CD4-positive, alpha-beta T cell (primary cell): ENCODE measurements around the gene EVC2. TPM values are rescaled to one million over a fixed set of nuclear protein-coding genes. Genes with fewer than 3 reads are reported as not detected.

Source experiments
- ATAC-seq: fragments of 200-7000 bp; cut with Tn5 transposase; one replicate; pipeline ENCODE4 v1.10.0; 2022; ENCODE audit warnings: mild to moderate bottlenecking; ENCODE audit not compliant: poor library complexity
- CTCF ChIA-PET: fragments of 350-600 bp; sonication (Branson Sonifier 250); formaldehyde crosslinking; loops from one replicate; lab custom pipeline; 2021; ENCODE audit warnings: antibody characterized with exemption, inconsistent platforms; lab: Charles Lee
- POLR2A ChIA-PET: fragments of 350-600 bp; sonication (Branson Sonifier 250); formaldehyde crosslinking; loops from one replicate; lab custom pipeline; 2021; ENCODE audit warnings: antibody characterized with exemption, inconsistent platforms; lab: Charles Lee
- DNase-seq, 14 experiments: peaks; one replicate each; pipeline ENCODE4 v3.0.0-alpha.2; 2013 to 2020; ENCODE audit warnings: mixed read lengths in 2 of 14
- H3K27ac ChIP-seq, 2 donors: one replicate each; pipeline versions ENCODE4 v1.5.1 to v1.7.0; 2013; ENCODE audit warnings: low read length in 2 of 2, low read depth in 1 of 2, mild to moderate bottlenecking in 1 of 2
- H3K27me3 ChIP-seq, 2 experiments: 1 replicate in 1 of 2; 2 replicates in 1 of 2; pipeline versions ENCODE4 v1.6.1 to v1.7.0; 2013; ENCODE audit warnings: low read length in 2 of 2, control low read depth in 1 of 2, mild to moderate bottlenecking in 1 of 2, moderate library complexity in 1 of 2; ENCODE audit not compliant: insufficient read depth in 2 of 2, control insufficient read depth in 1 of 2
- H3K36me3 ChIP-seq: one replicate; pipeline ENCODE4 v1.6.1; 2013; ENCODE audit warnings: low read length, control low read depth; ENCODE audit not compliant: insufficient read depth
- H3K4me1 ChIP-seq: one replicate; pipeline ENCODE4 v1.6.1; 2013; ENCODE audit warnings: low read length, control low read depth; ENCODE audit not compliant: insufficient read depth
- H3K4me3 ChIP-seq: one replicate; pipeline ENCODE4 v1.5.1; 2013; ENCODE audit warnings: mild to moderate bottlenecking, low read length, moderate library complexity
- H3K9me3 ChIP-seq, 2 experiments: 1 replicate in 1 of 2; 2 replicates in 1 of 2; pipeline versions ENCODE4 v1.6.1 to v1.7.0; 2013; ENCODE audit warnings: low read length in 2 of 2, mild to moderate bottlenecking in 2 of 2, control low read depth in 1 of 2, moderate library complexity in 1 of 2; ENCODE audit not compliant: control insufficient read depth in 1 of 2, insufficient read depth in 1 of 2
- H3K27ac Mint-ChIP-seq: one replicate; pipeline ENCODE4 v1.8.0; 2020; ENCODE audit warnings: mixed read lengths
- H3K27me3 Mint-ChIP-seq: one replicate; pipeline ENCODE4 v1.8.0; 2021; ENCODE audit warnings: mixed read lengths
- H3K36me3 Mint-ChIP-seq: one replicate; pipeline ENCODE4 v1.8.0; 2021; ENCODE audit warnings: low read depth, mixed read lengths
- H3K4me1 Mint-ChIP-seq: one replicate; pipeline ENCODE4 v1.8.0; 2021; ENCODE audit warnings: low read depth, mixed read lengths
- H3K4me3 Mint-ChIP-seq: one replicate; pipeline ENCODE4 v1.8.0; 2020; ENCODE audit warnings: mild to moderate bottlenecking, mixed read lengths
- H3K9me3 Mint-ChIP-seq: one replicate; pipeline ENCODE4 v1.8.0; 2020; ENCODE audit warnings: mixed read lengths
- intact Hi-C, 2 experiments: fragments of 100-400 bp; cut with DNase I in 1 of 2; cut with micrococcal nuclease in 1 of 2; formaldehyde crosslinking; loops; one replicate each; pipeline versions ENCODE4 v1.15.1 to v1.9.0; 2023 to 2025; cut with DNase I, micrococcal nuclease
- total RNA-seq, 174 experiments: library from RNA in 2 of 174; stranded (reverse) in 2 of 174; gene quantifications; one replicate each; pipeline ENCODE4 v1.2.3 and lab custom pipeline; 2021 to 2026
- TF ChIP-seq, protein P1 (sequence below): fragments of 200-600 bp; IDR thresholded peaks from one replicate; pipeline ENCODE4 v1.8.0; 2022; ENCODE audit warnings: antibody characterized with exemption, mild to moderate bottlenecking

The EVC2 gene
- total RNA-seq, 2 experiments from 2014 or later: 1.1 to 1.3 TPM

DNA sequence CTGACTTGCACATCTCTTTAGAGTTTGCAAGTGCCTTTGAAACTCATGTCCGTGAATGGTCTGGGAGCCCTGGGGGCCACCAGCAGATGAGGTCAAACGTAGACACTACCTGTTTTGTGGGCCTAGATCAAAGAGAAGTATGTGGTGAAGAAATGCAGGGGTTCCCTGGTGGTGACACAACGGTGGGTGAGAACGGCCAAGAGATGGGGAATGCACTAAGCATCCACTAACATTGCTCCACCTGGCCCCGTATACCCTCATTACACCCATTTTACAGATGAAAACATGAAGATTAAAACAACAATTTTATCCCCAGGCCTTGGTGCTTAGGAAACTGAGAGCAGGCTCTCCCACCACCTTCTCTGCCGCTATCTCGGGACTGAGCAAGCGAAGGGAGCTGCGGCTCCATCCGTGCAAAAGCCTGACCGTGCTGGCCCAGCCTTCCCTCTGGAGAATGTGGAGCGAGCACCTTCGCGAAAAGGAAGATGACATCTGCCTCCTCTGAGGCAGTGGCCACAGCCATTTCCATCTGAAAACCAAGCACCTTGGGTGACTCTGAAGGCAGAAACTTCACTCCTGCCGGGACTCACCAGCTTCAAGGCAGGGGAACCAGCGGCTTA, 91.9 kb downstream of the EVC2 start:
- no peak overlapping the region for H3K27ac ChIP-seq
- Mint-ChIP-seq H3K27ac (no peak overlapping the region), H3K4me3 (no peak overlapping the region), H3K36me3 (no peaks in the 10 kb centered on the region), H3K9me3 (no peaks in the 10 kb centered on the region), H3K4me1 (no peaks in the 10 kb centered on the region), H3K27me3 (no peaks in the 10 kb centered on the region)
- no peak for DNase-seq
- H3K4me3 ChIP-seq: no peak overlapping the region
- POLR2A ChIA-PET: no interaction called here
- peaks cover 0 to 16% of the 10 kb centered on the region in 2 experiments for H3K9me3 ChIP-seq
- no peaks in the 10 kb centered on the region for H3K4me1 ChIP-seq
- CTCF ChIA-PET: no interaction called here
- no peak for ATAC-seq
- H3K27me3 ChIP-seq: no peaks in the 10 kb centered on the region
- TF ChIP-seq, protein P1, sequence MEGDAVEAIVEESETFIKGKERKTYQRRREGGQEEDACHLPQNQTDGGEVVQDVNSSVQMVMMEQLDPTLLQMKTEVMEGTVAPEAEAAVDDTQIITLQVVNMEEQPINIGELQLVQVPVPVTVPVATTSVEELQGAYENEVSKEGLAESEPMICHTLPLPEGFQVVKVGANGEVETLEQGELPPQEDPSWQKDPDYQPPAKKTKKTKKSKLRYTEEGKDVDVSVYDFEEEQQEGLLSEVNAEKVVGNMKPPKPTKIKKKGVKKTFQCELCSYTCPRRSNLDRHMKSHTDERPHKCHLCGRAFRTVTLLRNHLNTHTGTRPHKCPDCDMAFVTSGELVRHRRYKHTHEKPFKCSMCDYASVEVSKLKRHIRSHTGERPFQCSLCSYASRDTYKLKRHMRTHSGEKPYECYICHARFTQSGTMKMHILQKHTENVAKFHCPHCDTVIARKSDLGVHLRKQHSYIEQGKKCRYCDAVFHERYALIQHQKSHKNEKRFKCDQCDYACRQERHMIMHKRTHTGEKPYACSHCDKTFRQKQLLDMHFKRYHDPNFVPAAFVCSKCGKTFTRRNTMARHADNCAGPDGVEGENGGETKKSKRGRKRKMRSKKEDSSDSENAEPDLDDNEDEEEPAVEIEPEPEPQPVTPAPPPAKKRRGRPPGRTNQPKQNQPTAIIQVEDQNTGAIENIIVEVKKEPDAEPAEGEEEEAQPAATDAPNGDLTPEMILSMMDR: no peak
- no peaks in the 10 kb centered on the region for H3K36me3 ChIP-seq
- intact Hi-C loops: no loop called here

DNA sequence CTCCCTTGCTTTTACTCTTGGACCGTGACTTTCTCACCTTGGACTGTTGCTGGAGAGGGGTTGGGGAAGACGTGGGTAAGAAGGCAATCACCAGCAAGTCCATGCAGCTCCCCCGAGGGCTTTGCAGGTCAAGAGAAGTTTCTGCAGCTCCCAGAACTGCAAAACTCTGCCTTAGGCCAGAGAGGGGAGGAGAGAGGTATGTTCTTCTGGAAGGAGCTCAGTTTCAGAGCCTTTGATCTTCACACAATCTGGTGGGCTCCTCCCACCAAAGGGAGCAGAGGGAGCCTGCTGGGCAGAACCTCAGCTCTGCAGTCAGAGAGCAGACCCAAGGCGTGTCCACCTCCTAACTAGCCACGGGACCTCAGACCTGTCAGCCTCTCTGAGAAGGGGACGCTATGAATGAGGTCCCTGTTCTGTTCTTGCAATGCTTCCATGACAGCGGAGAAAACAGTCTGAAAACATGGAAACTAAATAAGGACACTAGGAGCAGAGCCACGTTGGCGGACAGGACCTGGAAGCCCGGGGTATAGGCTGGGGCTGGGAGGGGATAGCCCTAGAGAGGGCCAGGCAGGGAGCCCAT, 92.8 kb downstream of the EVC2 start:
- ChIA-PET CTCF (no interaction called here), POLR2A (no interaction called here)
- ATAC-seq (no peak), DNase-seq (no peak)
- no peak overlapping the region for H3K27ac Mint-ChIP-seq
- no peak overlapping the region for H3K4me3 ChIP-seq
- H3K9me3 ChIP-seq: peaks cover 0 to 16% of the 10 kb centered on the region in 2 experiments
- intact Hi-C loops: no loop called here
- no peaks in the 10 kb centered on the region for H3K4me1 Mint-ChIP-seq
- H3K36me3 ChIP-seq: no peaks in the 10 kb centered on the region
- H3K4me3 Mint-ChIP-seq: no peak overlapping the region
- TF ChIP-seq, protein P1: no peak
- no peaks in the 10 kb centered on the region for H3K4me1 ChIP-seq
- no peak overlapping the region for H3K27ac ChIP-seq
- H3K36me3 Mint-ChIP-seq: no peaks in the 10 kb centered on the region
- no peaks in the 10 kb centered on the region for H3K27me3 ChIP-seq
- H3K27me3 Mint-ChIP-seq: no peaks in the 10 kb centered on the region
- H3K9me3 Mint-ChIP-seq: no peaks in the 10 kb centered on the region

DNA sequence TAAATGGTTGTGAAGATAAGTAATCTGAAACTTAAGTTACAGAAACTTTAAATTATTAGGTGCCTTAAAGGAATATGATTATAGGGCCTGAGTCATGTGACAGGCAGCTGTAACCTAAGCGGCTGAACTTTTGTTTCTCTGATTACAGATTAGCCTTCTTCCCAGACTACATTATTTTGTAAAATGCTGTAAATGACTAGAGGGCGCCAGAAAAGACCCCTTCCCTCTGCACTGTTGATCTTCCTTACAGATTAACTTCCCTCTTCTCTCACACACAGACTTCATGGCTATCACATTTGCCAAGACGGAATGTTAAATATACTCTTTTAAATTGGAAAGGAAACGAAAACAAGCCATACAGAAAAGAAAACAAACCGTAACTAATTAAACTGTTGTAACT, 96.6 kb downstream of the EVC2 start:
- Histone ChIP-seq H3K4me3 (no peak overlapping the region), H3K27ac (no peak overlapping the region), H3K4me1 (no peaks in the 10 kb centered on the region), H3K9me3 (peaks cover 0 to 14% of the 10 kb centered on the region in 2 experiments), H3K27me3 (no peaks in the 10 kb centered on the region), H3K36me3 (no peaks in the 10 kb centered on the region)
- ChIA-PET CTCF (no interaction called here), POLR2A (no interaction called here)
- DNase-seq (no peak), ATAC-seq (no peak)
- no peaks in the 10 kb centered on the region for H3K4me1 Mint-ChIP-seq
- H3K36me3 Mint-ChIP-seq: no peaks in the 10 kb centered on the region
- no peak overlapping the region for H3K4me3 Mint-ChIP-seq
- no peaks in the 10 kb centered on the region for H3K27me3 Mint-ChIP-seq
- no peaks in the 10 kb centered on the region for H3K9me3 Mint-ChIP-seq
- TF ChIP-seq, protein P1: no peak
- H3K27ac Mint-ChIP-seq: no peak overlapping the region
- intact Hi-C loops: no loop called here
